Cardiac muscle cell (in vitro differentiated cells and primary cell): Measurements from ENCODE around the gene CACNG4. TPM values are rescaled to one million over a fixed set of nuclear protein-coding genes. Genes with fewer than 3 reads are reported as not detected.

Source experiments
- DNase-seq, 2 donors: peaks; one replicate each; pipeline versions ENCODE4 v3.0.0 to v3.0.0-alpha.2; 2010 to 2017; ENCODE audit warnings: low read depth in 1 of 2, low spot score in 1 of 2
- H3K27ac ChIP-seq: fragments of 200-600 bp; sonication (generic); 2 replicates; pipeline ENCODE4 v1.5.1; 2016
- H3K27me3 ChIP-seq: fragments of 200-600 bp; sonication (generic); 2 replicates; pipeline ENCODE4 v1.6.0; 2016; ENCODE audit warnings: control low read depth
- H3K36me3 ChIP-seq: fragments of 200-600 bp; sonication (generic); 2 replicates; pipeline ENCODE4 v1.5.1; 2016; ENCODE audit warnings: control low read depth
- H3K4me1 ChIP-seq: fragments of 200-600 bp; sonication (generic); 2 replicates; pipeline ENCODE4 v1.8.1; 2017; ENCODE audit warnings: low read depth, mild to moderate bottlenecking, mixed run types
- H3K4me3 ChIP-seq: fragments of 200-600 bp; sonication (generic); 2 replicates; pipeline ENCODE4 v1.5.1; 2016; ENCODE audit warnings: mild to moderate bottlenecking
- H3K9me3 ChIP-seq: fragments of 200-600 bp; sonication (generic); 2 replicates; pipeline ENCODE4 v1.5.1; 2017; ENCODE audit warnings: low read depth, mild to moderate bottlenecking, control low read depth
- CTCF ChIP-seq: IDR thresholded peaks from 2 replicates; pipeline ENCODE4 v1.5.1; 2012; ENCODE audit warnings: low read depth, mild to moderate bottlenecking, low read length
- polyA plus RNA-seq: library from polyadenylated mRNA; unstranded; fragments of >200 nt; fragmentation: Nextera tagmentation; extraction: Ambion mirVana; gene quantifications from 2 replicates; pipeline ENCODE4 v1.2.1, GENCODE V29; 2016
- total RNA-seq: library from RNA; depleted of rRNA; stranded (reverse); fragments of >200 nt; gene quantifications from 2 replicates; pipeline ENCODE4 v1.2.3, GENCODE V29; 2016

Gene CACNG4
- total and polyA plus RNA-seq, 2 experiments from 2014 or later: 1.2 TPM

GRCh38 chr17:67011527-67012175 lies 47.1 kb downstream of the CACNG4 start:
- no peaks in the 10 kb centered on the region for H3K27me3 ChIP-seq
- TF ChIP-seq CTCF: no peak
- no peaks in the 10 kb centered on the region for H3K4me1 ChIP-seq
- no peak overlapping the region for H3K4me3 ChIP-seq
- H3K27ac ChIP-seq: no peak overlapping the region
- H3K36me3 ChIP-seq: no peaks in the 10 kb centered on the region
- DNase-seq: no peak
- no peaks in the 10 kb centered on the region for H3K9me3 ChIP-seq

- Histone ChIP-seq H3K9me3 (no peaks in the 10 kb centered on the region), H3K27ac (no peak overlapping the region), H3K27me3 (no peaks in the 10 kb centered on the region), H3K36me3 (no peaks in the 10 kb centered on the region), H3K4me3 (no peak overlapping the region), H3K4me1 (peaks cover 4% of the 10 kb centered on the region)
- DNase-seq: no peak
- no peak for TF ChIP-seq CTCF
Measured at GRCh38 chr17:67013891-67014290, 49.4 kb downstream of the CACNG4 start.

GRCh38 chr17:67015001-67015400 lies 50.5 kb downstream of the CACNG4 start:
- H3K36me3 ChIP-seq: no peaks in the 10 kb centered on the region
- H3K27me3 ChIP-seq: no peaks in the 10 kb centered on the region
- no peak overlapping the region for H3K4me3 ChIP-seq

GRCh38 chr17:67016039-67016762 lies 51.7 kb downstream of the CACNG4 start:
- no peak for TF ChIP-seq CTCF
- peaks cover 4% of the 10 kb centered on the region for H3K4me1 ChIP-seq
- DNase-seq: no peak
- no peaks in the 10 kb centered on the region for H3K9me3 ChIP-seq
- no peak overlapping the region for H3K4me3 ChIP-seq
- no peaks in the 10 kb centered on the region for H3K27me3 ChIP-seq
- H3K27ac ChIP-seq: no peak overlapping the region
- H3K36me3 ChIP-seq: no peaks in the 10 kb centered on the region

More at GRCh38 chr17:67015001-67015400, 50.5 kb downstream of the CACNG4 start:
- TF ChIP-seq CTCF: no peak
- Histone ChIP-seq H3K9me3 (no peaks in the 10 kb centered on the region), H3K27ac (no peak overlapping the region), H3K4me1 (peaks cover 4% of the 10 kb centered on the region)
- DNase-seq: no peak

GRCh38 chr17:67017910-67018309 lies 53.4 kb downstream of the CACNG4 start:
- no peak for DNase-seq
- Histone ChIP-seq H3K27me3 (no peaks in the 10 kb centered on the region), H3K36me3 (no peaks in the 10 kb centered on the region), H3K4me3 (no peak overlapping the region), H3K27ac (no peak overlapping the region), H3K9me3 (no peaks in the 10 kb centered on the region), H3K4me1 (peaks cover 4% of the 10 kb centered on the region)
- TF ChIP-seq CTCF: no peak
